K562 (cell line): ENCODE results near the gene CTF1. TPM values are rescaled to one million over a fixed set of nuclear protein-coding genes. Genes with fewer than 3 reads are reported as not detected.

Experiments used
- BDP1 ChIP-seq: IDR thresholded peaks from 3 replicates; pipeline ENCODE4 v1.6.1; 2011; ENCODE audit not compliant: insufficient read length, insufficient read depth
- CBFA2T2 ChIP-seq: fragments of 450-650 bp; conservative IDR thresholded peaks from 2 replicates; pipeline ENCODE4 v1.6.1; 2017; ENCODE audit warnings: mild to moderate bottlenecking
- CHD4 ChIP-seq: fragments of 200-600 bp; sonication (generic); IDR thresholded peaks from 3 replicates; pipeline ENCODE4 v1.6.1; 2012; ENCODE audit warnings: low read depth, mild to moderate bottlenecking, mixed read lengths, low read length, inconsistent platforms; ENCODE audit not compliant: insufficient read depth, insufficient replicate concordance, poor library complexity, severe bottlenecking
- HDAC8 ChIP-seq: fragments of 450-650 bp; IDR thresholded peaks from 2 replicates; pipeline ENCODE4 v1.6.1; 2016; ENCODE audit warnings: mild to moderate bottlenecking, missing genetic modification characterization, moderate library complexity, missing compliant biosample characterization
- KDM4B ChIP-seq, 2 experiments: fragments of 450-650 bp in 1 of 2; sonication (generic) in 1 of 2; IDR thresholded peaks; 2 replicates each; pipeline ENCODE4 v1.6.1; 2016 to 2017; ENCODE audit warnings: borderline replicate concordance in 2 of 2, antibody characterized with exemption in 1 of 2, low read depth in 1 of 2, mild to moderate bottlenecking in 1 of 2
- L3MBTL2 ChIP-seq: fragments of 450-650 bp; IDR thresholded peaks from 2 replicates; pipeline ENCODE4 v1.6.1; 2016; ENCODE audit warnings: mild to moderate bottlenecking, moderate library complexity
- MAFF ChIP-seq: IDR thresholded peaks from 2 replicates; pipeline ENCODE4 v1.6.1; 2012; ENCODE audit warnings: low read length, improper control_type of control experiment
- MAFG ChIP-seq: fragments of 450-650 bp; conservative IDR thresholded peaks from 2 replicates; pipeline ENCODE4 v1.6.1; 2016; ENCODE audit warnings: missing genetic modification characterization, missing compliant biosample characterization
- MEF2D ChIP-seq: conservative IDR thresholded peaks from 2 replicates; pipeline ENCODE4 v1.6.1; 2016; ENCODE audit warnings: low read depth, missing genetic modification characterization, missing compliant biosample characterization
- SIN3B ChIP-seq: fragments of 450-650 bp; IDR thresholded peaks from 2 replicates; pipeline ENCODE4 v1.6.1; 2017; ENCODE audit warnings: low read depth, mild to moderate bottlenecking, moderate library complexity
- SIRT6 ChIP-seq: IDR thresholded peaks from one replicate; pipeline ENCODE4 v1.6.1; 2012; ENCODE audit warnings: low read depth, mild to moderate bottlenecking, control low read depth, inconsistent platforms, low read length, moderate library complexity
- SRSF9 ChIP-seq: fragments of 200-400 bp; formaldehyde crosslinking; IDR thresholded peaks from 2 replicates; pipeline ENCODE4 v1.6.1; 2017; ENCODE audit warnings: low read depth, low read length, borderline replicate concordance
- TAF9B ChIP-seq: fragments of 450-650 bp; IDR thresholded peaks from 2 replicates; pipeline ENCODE4 v1.6.1; 2018; ENCODE audit warnings: mild to moderate bottlenecking; ENCODE audit not compliant: partially characterized antibody
- VEZF1 ChIP-seq: fragments of 200-800 bp; sonication (Bioruptor generic); IDR thresholded peaks from 2 replicates; pipeline ENCODE4 v1.6.1; 2017; ENCODE audit warnings: missing genetic modification characterization, missing compliant biosample characterization
- ZFPM2 ChIP-seq: fragments of 250-450 bp; sonication (Bioruptor Pico); IDR thresholded peaks from 2 replicates; pipeline ENCODE4 v1.5.1; 2022; ENCODE audit warnings: mild to moderate bottlenecking
- ZNF407 ChIP-seq: fragments of 450-650 bp; IDR thresholded peaks from 2 replicates; pipeline ENCODE4 v1.6.1; 2016; ENCODE audit warnings: low read depth
- ZNF511 ChIP-seq: sonication (generic); formaldehyde crosslinking; IDR thresholded peaks from 2 replicates; pipeline ENCODE4 v1.8.0; 2022; ENCODE audit warnings: mild to moderate bottlenecking, missing genetic modification reagents
- ZNF830 ChIP-seq: fragments of 250-450 bp; sonication (Bioruptor Pico); IDR thresholded peaks from 2 replicates; pipeline ENCODE4 v1.5.0; 2021; ENCODE audit warnings: mild to moderate bottlenecking
- polyA plus RNA-seq, 8 experiments: library from polyadenylated mRNA; depleted of rRNA in 4 of 8; stranded (reverse) in 5 of 8; unstranded in 3 of 8; fragments of >200 nt; fragmentation: Nextera tagmentation in 2 of 8; fragmentation: Illumina TruSeq in 1 of 8; extraction: Ambion mirVana in 2 of 8; extraction: Trizol in 1 of 8; gene quantifications; 2 replicates each; pipeline versions ENCODE4 v1.2.1 to v1.2.3, GENCODE V29; 2011 to 2014; ENCODE audit warnings: inconsistent platforms in 1 of 8, missing spikeins in 1 of 8
- total RNA-seq, 7 experiments: library from RNA; depleted of rRNA in 6 of 7; stranded (reverse); fragments of >200 nt in 6 of 7; fragmentation: Illumina TruSeq in 2 of 7; extraction: Trizol in 2 of 7; gene quantifications; 2 replicates each; pipeline versions ENCODE4 v1.2.1 to v1.2.3, GENCODE V29; 2011 to 2021; ENCODE audit warnings: low replicate concordance in 1 of 7

CTF1 gene
- total and polyA plus RNA-seq, 9 of the 15 experiments (the other 6 are each of a cell fraction or from before 2014, with no cell fraction given), result 0.24 to 2.5 (median 0.44) TPM

GRCh38 chr16:30896889-30897733, 697 bp downstream of the CTF1 start (continued):
- no peak for TF ChIP-seq ZFPM2 (CRISPR knock-in tag)
- TF ChIP-seq MEF2D, result no peak
- TF ChIP-seq HDAC8 (tag), result no peak
- TF ChIP-seq CBFA2T2, result no peak
- no peak for TF ChIP-seq CHD4
- no peak for TF ChIP-seq ZNF511 (CRISPR knock-in tag)
- TF ChIP-seq BDP1, result no peak
- no peak for TF ChIP-seq SIRT6
- no peak for TF ChIP-seq SRSF9
- TF ChIP-seq SIN3B, result no peak
- TF ChIP-seq ZNF407, result no peak
- no peak for TF ChIP-seq ZNF830 (CRISPR knock-in tag)
- no peak for TF ChIP-seq MAFG
- no peak for TF ChIP-seq KDM4B (IDR thresholded peaks at IDR 0.05; ENCODE audit: borderline replicate concordance in 2 of 2, low read depth in 1 of 2)
- no peak for TF ChIP-seq L3MBTL2
- peak; percentile 10 for TF ChIP-seq TAF9B
- TF ChIP-seq VEZF1, result no peak
- no peak for TF ChIP-seq MAFF
